GM10847 (cell line): ENCODE measurements around the gene BAIAP2.

Source experiments
- POLR2A ChIP-seq: IDR thresholded peaks from 2 replicates; pipeline ENCODE4 v1.6.1; 2011; ENCODE audit not compliant: insufficient read length; ENCODE audit errors: extremely low read depth

BAIAP2 gene

DNA sequence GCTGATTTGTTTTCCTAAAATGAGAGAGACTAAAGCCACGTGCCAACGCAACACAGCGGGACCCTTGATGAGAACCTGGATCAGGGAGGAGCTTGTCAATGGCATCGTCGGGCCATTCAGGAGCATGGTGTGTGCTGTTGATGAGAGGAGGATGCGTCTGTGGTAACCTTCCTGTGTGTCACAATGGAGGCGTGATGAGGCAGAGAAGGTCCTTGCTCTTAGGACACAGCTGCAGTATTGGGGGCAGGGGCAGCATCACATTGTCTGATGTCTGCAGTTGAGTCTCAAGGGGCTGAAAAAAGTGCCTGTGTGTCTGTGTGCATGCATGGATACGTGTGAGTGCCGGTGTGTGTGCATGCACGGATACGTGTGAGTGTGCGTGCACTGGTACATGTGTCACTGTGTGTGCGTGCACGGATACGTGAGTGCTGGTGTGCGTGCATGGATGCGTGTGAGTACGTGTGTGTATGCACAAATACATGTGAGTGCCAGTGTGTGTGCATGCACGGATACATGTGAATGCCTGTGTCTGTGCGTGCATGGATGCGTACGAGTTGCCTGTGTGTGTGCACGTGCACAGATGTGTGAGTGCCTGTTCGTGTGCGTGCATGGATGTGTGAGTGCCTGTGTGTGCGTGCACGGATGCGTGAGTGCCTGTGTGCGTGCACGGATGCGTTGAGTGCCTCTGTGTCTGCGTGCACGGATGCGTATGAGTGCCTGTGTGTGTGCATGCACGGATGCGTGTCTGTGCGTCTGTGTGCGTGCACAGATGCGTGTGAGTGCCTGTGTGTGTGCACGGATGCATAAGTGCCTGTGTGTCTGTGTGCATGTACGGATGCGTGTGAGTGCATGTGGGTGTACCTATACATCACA, 39.3 kb downstream of the BAIAP2 start:
- TF ChIP-seq POLR2A, result no peak

DNA sequence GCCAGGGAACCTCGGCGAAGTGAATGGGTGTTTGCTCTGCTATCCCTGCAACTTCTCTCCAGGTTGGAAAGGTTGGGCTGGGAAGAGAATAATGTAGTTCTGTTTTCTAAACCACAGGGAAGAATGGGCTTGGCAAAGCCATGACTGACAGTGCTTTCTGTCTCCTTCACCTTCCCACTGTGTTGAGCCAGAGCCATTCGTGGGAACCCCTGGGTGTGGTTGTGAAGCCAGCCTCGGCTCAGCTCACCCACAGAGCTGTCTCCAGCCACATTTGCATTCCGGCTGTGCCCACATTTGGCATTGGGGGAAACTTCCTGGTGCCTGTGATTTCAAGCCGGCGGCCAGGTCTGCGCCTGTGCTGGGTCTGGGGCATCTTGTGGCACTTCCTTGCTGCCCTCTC, 39.9 kb downstream of the BAIAP2 start:
- TF ChIP-seq POLR2A, result no peak

- no peak for TF ChIP-seq POLR2A
These were observed 40.4 kb downstream of the BAIAP2 start for GRCh38 chr17:81075307-81075706.

DNA sequence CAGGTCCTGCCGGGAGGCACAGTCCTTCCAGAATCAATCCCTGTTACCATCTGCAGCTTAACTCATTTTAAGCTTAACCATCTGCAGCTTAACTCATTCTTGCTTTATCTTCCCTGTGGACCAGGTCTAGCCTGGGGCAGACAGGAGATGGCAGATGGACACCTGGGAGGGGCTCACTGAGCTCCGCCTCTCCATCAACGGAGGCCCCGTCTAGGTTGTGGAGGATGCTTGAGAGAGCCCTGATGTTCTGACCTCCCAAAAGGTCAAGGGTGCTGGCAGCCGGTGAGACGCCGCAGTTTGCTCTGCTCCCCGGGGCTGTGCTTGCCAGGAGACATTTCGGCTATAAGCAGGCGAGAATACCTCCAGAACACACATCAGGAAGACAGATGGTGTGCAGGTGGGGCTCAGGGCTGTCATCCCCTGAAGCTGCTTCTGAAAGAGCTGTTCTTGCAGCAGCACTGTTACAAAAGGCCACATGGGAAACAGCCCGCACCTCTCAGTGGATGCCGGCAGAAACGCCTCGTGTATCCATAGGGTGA, 41.3 kb downstream of the BAIAP2 start:
- TF ChIP-seq POLR2A, result no peak

DNA sequence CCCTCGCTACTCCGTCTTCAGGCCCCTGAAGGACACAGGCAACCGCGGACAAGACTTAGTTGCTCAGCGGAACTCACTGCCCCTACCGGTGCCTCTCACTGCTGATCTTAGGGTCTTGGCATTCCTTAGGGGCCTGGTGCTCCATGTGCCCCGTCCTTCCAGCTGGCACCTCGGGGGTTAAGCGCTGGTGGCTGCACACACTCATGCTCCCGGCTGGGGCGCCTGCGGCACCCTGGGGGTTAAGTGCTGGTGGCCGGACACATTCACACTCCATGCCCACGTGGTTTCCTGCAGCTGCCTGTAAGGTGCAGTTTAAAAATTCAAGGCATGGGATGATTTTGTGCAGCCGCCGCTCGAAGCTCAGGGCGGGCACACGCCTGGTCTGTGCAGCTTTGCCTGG, 45.1 kb downstream of the BAIAP2 start:
- TF ChIP-seq POLR2A, result no peak

DNA sequence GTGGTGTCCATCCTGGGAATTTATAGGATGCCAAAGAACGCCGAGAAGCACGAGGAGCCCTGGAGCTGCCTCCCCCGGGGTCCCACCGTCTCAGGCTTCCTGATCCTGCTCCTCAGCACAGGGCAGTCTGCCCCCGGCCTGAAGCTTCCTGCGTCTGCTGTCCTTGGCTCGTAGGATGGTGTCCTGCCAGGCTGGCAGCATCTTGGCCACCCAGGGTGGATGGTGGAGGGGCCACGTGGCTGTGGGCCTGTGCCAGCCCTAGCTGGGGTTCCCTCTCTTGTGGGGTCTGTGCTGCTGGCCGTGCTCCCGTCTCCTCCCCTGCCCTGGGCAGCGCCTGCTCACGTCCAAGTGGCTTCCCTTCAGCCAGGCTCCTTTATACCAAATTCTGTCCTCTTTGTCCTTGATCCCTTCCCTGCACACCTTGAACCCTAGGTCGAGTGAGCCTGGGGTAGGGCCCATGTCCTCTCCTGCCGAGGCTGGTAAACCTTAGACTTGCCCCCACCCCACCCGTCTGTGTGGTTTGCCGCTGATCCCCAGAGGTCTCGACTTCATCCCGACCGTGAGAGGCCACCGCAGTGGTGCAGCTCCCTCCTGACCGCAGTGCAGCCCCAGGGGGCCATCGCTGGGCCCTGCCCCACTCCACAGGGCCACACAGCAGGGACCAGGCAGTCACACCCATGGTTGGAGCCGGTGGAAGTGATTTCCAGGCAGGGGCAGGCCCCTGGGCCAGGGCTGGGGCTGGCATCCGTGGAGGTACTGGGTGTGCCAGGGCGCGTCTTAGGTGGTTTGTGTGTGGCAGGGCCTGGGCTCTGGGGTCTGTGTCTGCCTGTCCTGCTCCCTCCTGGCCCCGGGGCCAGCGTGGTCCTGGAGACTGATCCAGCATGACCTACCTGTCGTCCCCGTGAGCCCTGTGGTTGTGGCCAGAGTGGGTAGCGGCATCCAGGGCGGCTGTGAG, 46.5 kb downstream of the BAIAP2 start:
- no peak for TF ChIP-seq POLR2A

- TF ChIP-seq POLR2A, result no peak
These were observed 47.5 kb downstream of the BAIAP2 start for GRCh38 chr17:81082177-81083073.

DNA sequence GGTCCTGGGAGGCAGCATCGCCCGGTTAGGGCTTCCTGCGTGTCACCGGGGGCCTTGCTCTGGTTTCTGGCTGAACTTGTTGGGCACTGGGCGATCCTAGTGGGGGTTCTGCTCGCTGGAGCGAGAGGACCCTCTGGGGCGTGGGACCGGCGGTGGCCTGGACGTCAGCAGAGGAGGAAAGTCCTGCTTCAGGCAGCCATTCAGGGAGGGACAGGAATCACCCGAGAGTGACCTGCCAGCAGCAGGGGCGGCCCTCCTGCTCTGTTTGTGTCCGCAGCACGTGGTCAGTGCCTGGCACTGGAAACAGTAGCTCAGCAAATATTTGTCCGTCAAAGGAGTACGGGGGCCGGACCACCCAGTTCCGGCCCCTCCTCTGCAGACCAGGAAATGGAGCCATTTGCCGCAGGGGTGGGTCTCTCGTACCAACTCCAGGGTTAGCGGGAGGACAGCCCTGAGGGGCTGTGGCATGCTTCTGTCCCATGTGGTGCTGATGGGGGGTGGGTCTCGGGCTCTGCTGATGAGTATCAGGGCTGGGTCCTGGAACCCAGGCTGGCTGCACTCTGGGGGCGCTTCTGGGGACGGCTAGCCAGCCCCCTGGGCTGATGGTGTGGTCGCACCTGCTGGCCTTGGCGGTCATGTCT, 48.3 kb downstream of the BAIAP2 start:
- TF ChIP-seq POLR2A, result no peak

GRCh38 chr17:81084680-81085419, 49.9 kb downstream of the BAIAP2 start:
- TF ChIP-seq POLR2A, result no peak

GRCh38 chr17:81085420-81085911, 50.5 kb downstream of the BAIAP2 start:
- no peak for TF ChIP-seq POLR2A

- TF ChIP-seq POLR2A, result no peak
These were observed 52.0 kb downstream of the BAIAP2 start for GRCh38 chr17:81086789-81087551.

DNA sequence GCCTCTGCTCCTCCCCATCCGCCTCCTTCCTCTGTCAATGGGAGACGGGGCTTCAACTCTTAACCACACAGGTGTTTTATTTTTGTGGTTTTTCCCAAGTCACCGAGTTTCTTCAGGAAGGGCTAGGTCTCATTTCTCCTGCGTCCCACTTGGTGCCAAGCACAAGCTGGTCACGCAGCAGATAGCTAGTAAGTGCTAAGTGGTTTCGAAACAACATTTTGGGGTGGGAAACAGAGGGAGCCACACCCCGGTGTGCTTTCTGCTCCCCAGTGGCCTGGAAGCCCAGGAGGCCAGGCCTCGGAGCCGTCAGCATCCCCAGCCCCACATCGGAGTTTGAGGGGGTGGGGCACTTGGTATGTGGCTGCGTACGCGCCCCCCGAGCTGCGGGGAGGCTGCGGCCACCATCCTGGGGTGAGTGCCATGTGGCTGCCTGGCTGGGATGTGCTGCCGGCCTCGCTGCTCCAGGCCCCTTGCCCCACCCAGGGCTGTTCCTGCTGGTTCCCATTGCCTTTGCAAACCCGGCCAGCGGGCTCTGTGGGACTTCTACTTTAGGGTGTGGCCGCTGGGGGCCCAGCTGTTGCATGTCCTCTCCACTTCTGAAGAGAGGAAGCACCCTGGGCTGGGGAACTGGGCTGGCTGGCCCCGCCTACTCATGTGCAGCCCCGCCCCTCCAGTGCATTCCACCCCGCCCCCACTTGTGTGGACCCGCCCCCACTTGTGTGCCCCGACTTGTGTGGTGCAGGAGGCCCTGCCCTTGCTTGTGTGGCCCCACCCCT, 55.6 kb downstream of the BAIAP2 start:
- TF ChIP-seq POLR2A, result no peak
